Osteoblast (primary cell): ENCODE measurements around the gene ADCY3. TPM values are rescaled to one million over a fixed set of nuclear protein-coding genes. Genes with fewer than 3 reads are reported as not detected.

Experiments
- DNase-seq: peaks from one replicate; pipeline ENCODE4 v3.0.0; 2011; ENCODE audit warnings: low spot score, mixed read lengths; ENCODE audit not compliant: insufficient read length; ENCODE audit errors: missing footprints
- H2AFZ ChIP-seq: 2 replicates; pipeline ENCODE4 v1.6.0; 2011; ENCODE audit warnings: mild to moderate bottlenecking, low read length
- H3K27ac ChIP-seq: 2 replicates; pipeline ENCODE4 v1.5.1; 2011; ENCODE audit warnings: mild to moderate bottlenecking, low read depth, low read length, moderate library complexity
- H3K27me3 ChIP-seq: 2 replicates; pipeline ENCODE4 v1.6.0; 2012; ENCODE audit warnings: mild to moderate bottlenecking, control low read depth, inconsistent platforms, low read length, moderate library complexity; ENCODE audit not compliant: insufficient read depth
- H3K36me3 ChIP-seq: 2 replicates; pipeline ENCODE4 v1.5.1; 2011; ENCODE audit warnings: mild to moderate bottlenecking, low read length, control low read depth, moderate library complexity; ENCODE audit not compliant: insufficient read depth
- H3K4me1 ChIP-seq: 2 replicates; pipeline ENCODE4 v1.5.1; 2011; ENCODE audit warnings: mild to moderate bottlenecking, low read length, control low read depth, moderate library complexity; ENCODE audit not compliant: insufficient read depth
- H3K4me2 ChIP-seq: 2 replicates; pipeline ENCODE4 v1.6.0; 2011; ENCODE audit warnings: mild to moderate bottlenecking, low read length; ENCODE audit not compliant: insufficient read depth
- H3K4me3 ChIP-seq: fragments of 200-600 bp; sonication (generic); 3 replicates; pipeline ENCODE4 v1.5.1; 2012; ENCODE audit warnings: mild to moderate bottlenecking, low read length, inconsistent platforms; ENCODE audit not compliant: insufficient read depth
- H3K79me2 ChIP-seq: 2 replicates; pipeline ENCODE4 v1.6.0; 2012; ENCODE audit warnings: mild to moderate bottlenecking, low read length, control low read depth, inconsistent platforms; ENCODE audit not compliant: insufficient read depth
- H3K9me3 ChIP-seq: 2 replicates; pipeline ENCODE4 v1.5.1; 2011; ENCODE audit warnings: low read depth, low read length, control low read depth
- H4K20me1 ChIP-seq: 2 replicates; pipeline ENCODE4 v1.6.0; 2012; ENCODE audit warnings: mild to moderate bottlenecking, low read length, control low read depth; ENCODE audit not compliant: insufficient read depth
- CTCF ChIP-seq: IDR thresholded peaks from 2 replicates; pipeline ENCODE4 v1.5.1; 2011; ENCODE audit warnings: mild to moderate bottlenecking, low read depth, low read length, moderate library complexity; ENCODE audit errors: extremely low read depth
- total RNA-seq: library from RNA; depleted of rRNA; stranded (reverse); fragments of >200 nt; gene quantifications from 2 replicates; pipeline ENCODE4 v1.2.3, GENCODE V29; 2012

Gene ADCY3
- total RNA-seq, 1 donor = 47.4 TPM

- no peaks in the 10 kb centered on the region for H3K79me2 ChIP-seq
- TF ChIP-seq CTCF = no peak
- no peak overlapping the region for H3K4me2 ChIP-seq
- no peak overlapping the region for H3K4me3 ChIP-seq
- no peaks in the 10 kb centered on the region for H3K27me3 ChIP-seq
- no peaks in the 10 kb centered on the region for H4K20me1 ChIP-seq
- H3K9me3 ChIP-seq = no peaks in the 10 kb centered on the region
- H3K4me1 ChIP-seq = no peaks in the 10 kb centered on the region
- H3K27ac ChIP-seq = no peak overlapping the region
- no peak for DNase-seq
- H2AFZ ChIP-seq = no peak overlapping the region
- H3K36me3 ChIP-seq = peaks cover 46% of the 10 kb centered on the region
These were observed 38.4 kb upstream of the ADCY3 start for GRCh38 chr2:24958411-24958935.

GRCh38 chr2:24957976-24958375, 37.9 kb upstream of the ADCY3 start:
- no peaks in the 10 kb centered on the region for H3K79me2 ChIP-seq
- no peaks in the 10 kb centered on the region for H4K20me1 ChIP-seq
- peaks cover 41% of the 10 kb centered on the region for H3K36me3 ChIP-seq
- H3K9me3 ChIP-seq = no peaks in the 10 kb centered on the region
- no peak overlapping the region for H3K4me3 ChIP-seq
- no peak overlapping the region for H2AFZ ChIP-seq
- DNase-seq = no peak
- no peak overlapping the region for H3K4me2 ChIP-seq
- no peak for TF ChIP-seq CTCF
- H3K27me3 ChIP-seq = no peaks in the 10 kb centered on the region
- no peaks in the 10 kb centered on the region for H3K4me1 ChIP-seq
- H3K27ac ChIP-seq = no peak overlapping the region

- no peaks in the 10 kb centered on the region for H3K27me3 ChIP-seq
- no peak overlapping the region for H3K4me2 ChIP-seq
- peaks cover 37% of the 10 kb centered on the region for H3K36me3 ChIP-seq
- H4K20me1 ChIP-seq = no peaks in the 10 kb centered on the region
- no peaks in the 10 kb centered on the region for H3K79me2 ChIP-seq
- no peak for DNase-seq
- no peaks in the 10 kb centered on the region for H3K9me3 ChIP-seq
- H3K4me3 ChIP-seq = no peak overlapping the region
- no peak overlapping the region for H3K27ac ChIP-seq
- H3K4me1 ChIP-seq = no peaks in the 10 kb centered on the region
- no peak overlapping the region for H2AFZ ChIP-seq
- TF ChIP-seq CTCF = no peak
These were observed 37.2 kb upstream of the ADCY3 start for GRCh38 chr2:24957221-24957620.

- H3K4me3 ChIP-seq = no peak overlapping the region
- no peak for TF ChIP-seq CTCF
- H3K4me2 ChIP-seq = no peak overlapping the region
- H4K20me1 ChIP-seq = no peaks in the 10 kb centered on the region
- DNase-seq = no peak
- H3K36me3 ChIP-seq = peaks cover 37% of the 10 kb centered on the region
- no peaks in the 10 kb centered on the region for H3K4me1 ChIP-seq
- no peaks in the 10 kb centered on the region for H3K9me3 ChIP-seq
- no peak overlapping the region for H3K27ac ChIP-seq
- no peak overlapping the region for H2AFZ ChIP-seq
- no peaks in the 10 kb centered on the region for H3K79me2 ChIP-seq
- H3K27me3 ChIP-seq = no peaks in the 10 kb centered on the region
These were observed 35.9 kb upstream of the ADCY3 start for GRCh38 chr2:24955921-24956320.
